Measurements from ENCODE around the gene TSHZ1.

The TSHZ1 gene

GRCh38 chr18:75220551-75221355 lies 10.2 kb downstream of the TSHZ1 start:
- no peak for DNase-seq (ENCODE audit: low read depth)

- DNase-seq (ENCODE audit: low read depth), result no peak
Observed at GRCh38 chr18:75221397-75221796, 10.8 kb downstream of the TSHZ1 start.

GRCh38 chr18:75221897-75222296 lies 11.3 kb downstream of the TSHZ1 start:
- no peak for DNase-seq (ENCODE audit: low read depth)

GRCh38 chr18:75222407-75222806 lies 11.8 kb downstream of the TSHZ1 start:
- no peak for DNase-seq (ENCODE audit: low read depth)

- DNase-seq (ENCODE audit: low read depth), result no peak
Observed at GRCh38 chr18:75223687-75224347, 13.2 kb downstream of the TSHZ1 start.

- no peak for DNase-seq (ENCODE audit: low read depth)
Observed at GRCh38 chr18:75226286-75226955, 15.8 kb downstream of the TSHZ1 start.

GRCh38 chr18:75226956-75227316 lies 16.3 kb downstream of the TSHZ1 start:
- DNase-seq (ENCODE audit: low read depth), result no peak

- no peak for DNase-seq (ENCODE audit: low read depth)
Observed at GRCh38 chr18:75227535-75228296, 17.1 kb downstream of the TSHZ1 start.

GRCh38 chr18:75228967-75229366 lies 18.4 kb downstream of the TSHZ1 start:
- DNase-seq (ENCODE audit: low read depth), result no peak

GRCh38 chr18:75229437-75229836 lies 18.8 kb downstream of the TSHZ1 start:
- no peak for DNase-seq (ENCODE audit: low read depth)

GRCh38 chr18:75230163-75231052 lies 19.8 kb downstream of the TSHZ1 start:
- DNase-seq (ENCODE audit: low read depth), result no peak

GRCh38 chr18:75231053-75231406 lies 20.4 kb downstream of the TSHZ1 start:
- no peak for DNase-seq (ENCODE audit: low read depth)

- DNase-seq (ENCODE audit: low read depth), result no peak
Observed at GRCh38 chr18:75234901-75235300, 24.3 kb downstream of the TSHZ1 start.

GRCh38 chr18:75235896-75236295 lies 25.3 kb downstream of the TSHZ1 start:
- DNase-seq (ENCODE audit: low read depth), result no peak

- no peak for DNase-seq (ENCODE audit: low read depth)
Observed at GRCh38 chr18:75238100-75238499, 27.5 kb downstream of the TSHZ1 start.

GRCh38 chr18:75238786-75239185 lies 28.2 kb downstream of the TSHZ1 start:
- no peak for DNase-seq (ENCODE audit: low read depth)

GRCh38 chr18:75240433-75240832 lies 29.8 kb downstream of the TSHZ1 start:
- DNase-seq (ENCODE audit: low read depth), result no peak

- DNase-seq (ENCODE audit: low read depth), result no peak
Observed at GRCh38 chr18:75241705-75242104, 31.1 kb downstream of the TSHZ1 start.

- DNase-seq (ENCODE audit: low read depth), result no peak
Observed at GRCh38 chr18:75244351-75245313, 34.0 kb downstream of the TSHZ1 start.
